ENCODE data around the gene CSTPP1.

Gene CSTPP1

DNA sequence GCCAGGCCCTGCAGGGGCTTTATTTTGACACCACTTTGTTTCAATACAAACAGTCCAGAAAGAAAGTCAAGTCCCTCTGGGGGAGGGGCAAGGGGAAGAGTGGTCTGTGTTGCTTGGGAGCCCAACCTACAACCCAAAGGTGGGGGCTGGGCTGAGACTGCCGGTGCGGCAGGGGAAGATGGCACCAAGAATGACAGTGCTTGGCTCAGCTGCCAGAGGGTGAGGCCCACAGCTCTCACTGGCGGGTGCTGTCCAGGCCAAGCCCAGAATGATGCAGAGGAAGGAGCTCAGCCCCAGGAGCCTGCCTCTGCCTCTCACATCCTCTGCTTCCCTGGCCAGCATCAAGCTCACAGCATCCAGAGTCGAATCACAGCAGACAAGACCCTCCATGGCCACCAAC is 227.8 kb downstream of the CSTPP1 start:
- DNase-seq: no peak

- no peak for DNase-seq
These were observed 228.8 kb downstream of the CSTPP1 start for GRCh38 chr11:47165253-47165840.

- DNase-seq: no peak
These were observed 229.8 kb downstream of the CSTPP1 start for GRCh38 chr11:47166368-47166767.

- DNase-seq: no peak
These were observed 234.7 kb downstream of the CSTPP1 start for GRCh38 chr11:47171061-47171838.

DNA sequence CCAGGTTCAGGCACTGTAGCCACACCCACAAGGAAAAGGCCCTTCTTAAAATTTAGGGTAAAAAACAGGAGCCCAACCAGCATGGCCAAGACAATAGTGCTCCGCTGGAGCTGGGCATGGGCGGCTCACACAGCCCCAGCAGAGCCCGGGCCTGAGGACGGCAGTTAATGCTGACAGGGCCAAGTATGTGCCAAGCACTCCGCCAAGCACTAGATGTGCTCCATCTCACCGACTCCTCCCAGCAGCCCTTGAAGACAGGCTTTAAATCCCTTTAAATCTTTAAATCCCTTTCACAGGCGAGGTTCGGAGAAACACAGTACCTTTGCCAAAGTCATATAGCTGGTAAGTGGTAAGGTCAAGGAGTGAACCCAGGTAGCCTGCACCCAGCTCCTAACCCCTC is 235.3 kb downstream of the CSTPP1 start:
- DNase-seq: no peak

DNA sequence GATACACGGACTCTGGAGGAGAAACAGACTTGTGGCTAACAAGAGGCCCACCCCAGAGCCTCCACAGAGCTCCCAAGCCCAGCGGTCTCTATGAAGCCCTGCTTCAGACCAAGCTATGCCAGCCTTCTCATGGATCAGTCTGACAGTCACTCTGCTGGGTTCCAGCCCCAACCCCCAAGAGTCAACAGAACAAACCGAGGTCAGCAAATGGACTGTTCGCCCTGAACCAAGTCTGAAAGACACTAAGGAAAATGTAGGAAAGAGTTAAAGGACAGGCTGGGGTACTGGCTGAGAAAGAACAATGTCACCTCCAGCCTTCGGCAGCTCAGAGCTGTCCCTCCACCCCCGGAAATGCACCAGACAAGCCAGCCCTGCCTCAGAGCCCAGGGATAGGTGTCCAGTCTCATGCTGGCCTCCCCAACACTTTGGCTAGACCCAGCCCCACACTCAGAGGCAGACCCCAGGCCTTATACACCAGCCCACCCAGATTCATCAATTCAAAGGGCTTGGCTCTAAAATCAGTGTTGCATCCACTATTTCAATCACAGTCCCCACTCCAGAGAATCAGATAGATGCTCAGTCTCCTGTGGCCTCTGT is 236.3 kb downstream of the CSTPP1 start:
- no peak for DNase-seq

- DNase-seq: no peak
These were observed 239.3 kb downstream of the CSTPP1 start for GRCh38 chr11:47175746-47176327.

- DNase-seq: peak; percentile 97
These were observed 240.0 kb downstream of the CSTPP1 start, which contains the start of gene ARFGAP2 for GRCh38 chr11:47176328-47177228. Gene ARFGAP2, minus strand, starts transcription at chr11:47176879. Its CDS starts 26 bp downstream, at chr11:47176853.

DNA sequence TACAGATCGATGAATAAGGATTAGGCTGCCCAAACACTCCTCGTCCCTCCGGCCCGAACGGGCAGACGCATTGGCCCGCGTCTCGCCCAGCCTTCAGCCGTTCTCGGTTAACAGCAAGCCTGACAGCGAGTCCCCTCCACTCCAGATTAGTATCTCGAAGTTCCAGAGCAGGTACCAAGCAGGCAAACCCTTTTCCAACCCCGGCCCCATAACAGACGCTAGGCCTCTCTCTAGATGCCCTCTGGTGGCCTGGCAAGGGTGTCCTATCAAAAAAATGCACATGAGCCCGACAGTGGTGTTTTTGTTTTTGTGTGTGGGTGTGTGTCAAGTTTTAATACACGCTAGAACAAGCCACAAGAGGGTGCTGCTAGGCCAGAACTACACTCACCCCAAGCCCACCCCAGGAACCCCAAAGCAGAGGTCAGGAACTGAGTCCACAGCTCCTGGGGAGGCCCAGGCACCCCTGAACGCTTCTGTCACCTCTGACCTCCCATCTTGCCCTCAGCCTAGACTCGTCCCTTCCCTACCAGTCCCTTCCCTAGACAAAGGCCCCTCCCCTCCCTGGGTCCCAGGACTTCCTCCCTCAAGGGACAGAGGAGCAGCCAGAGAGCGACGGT is 240.8 kb downstream of the CSTPP1 start:
- DNase-seq: peak; percentile 78

DNA sequence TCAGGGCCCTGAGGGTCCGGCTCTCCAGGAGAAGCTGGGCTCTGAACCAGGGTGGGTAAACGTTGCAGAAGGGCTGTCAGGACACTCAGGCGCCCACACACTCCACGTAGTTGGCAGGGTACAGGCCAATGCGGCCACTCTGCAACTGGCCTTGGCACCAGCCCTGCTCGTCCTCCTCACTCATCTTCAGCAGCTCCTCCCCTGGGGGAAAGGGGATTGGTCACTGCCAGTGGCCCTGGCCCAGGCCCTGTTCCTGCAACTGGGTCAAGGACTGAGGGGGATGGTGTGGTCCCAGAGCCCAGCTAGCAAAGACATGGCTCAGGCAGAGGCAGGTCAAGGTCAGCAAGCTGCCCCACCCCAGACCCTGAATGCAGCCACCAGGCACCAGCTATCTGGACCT is 241.3 kb downstream of the CSTPP1 start:
- no peak for DNase-seq

DNA sequence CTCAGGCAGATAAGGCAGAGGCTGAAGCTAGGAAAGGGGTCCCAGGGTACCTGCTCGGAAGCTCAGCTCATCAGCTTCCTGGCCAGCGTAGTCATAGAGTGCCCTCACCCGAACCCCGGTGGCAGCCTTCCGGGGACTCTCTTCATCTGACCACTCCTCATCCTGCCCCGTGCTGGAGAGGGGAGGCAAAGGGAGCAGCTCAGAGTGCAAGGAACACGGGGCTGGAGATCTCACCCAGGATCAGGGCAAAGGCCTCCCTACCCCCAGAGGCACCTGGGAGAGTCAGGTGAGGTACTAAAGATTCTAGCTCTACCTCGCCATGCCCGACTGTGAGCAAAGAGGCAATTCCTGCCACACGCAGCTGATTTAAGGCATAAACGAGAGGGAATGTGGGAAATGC is 241.8 kb downstream of the CSTPP1 start:
- no peak for DNase-seq

DNA sequence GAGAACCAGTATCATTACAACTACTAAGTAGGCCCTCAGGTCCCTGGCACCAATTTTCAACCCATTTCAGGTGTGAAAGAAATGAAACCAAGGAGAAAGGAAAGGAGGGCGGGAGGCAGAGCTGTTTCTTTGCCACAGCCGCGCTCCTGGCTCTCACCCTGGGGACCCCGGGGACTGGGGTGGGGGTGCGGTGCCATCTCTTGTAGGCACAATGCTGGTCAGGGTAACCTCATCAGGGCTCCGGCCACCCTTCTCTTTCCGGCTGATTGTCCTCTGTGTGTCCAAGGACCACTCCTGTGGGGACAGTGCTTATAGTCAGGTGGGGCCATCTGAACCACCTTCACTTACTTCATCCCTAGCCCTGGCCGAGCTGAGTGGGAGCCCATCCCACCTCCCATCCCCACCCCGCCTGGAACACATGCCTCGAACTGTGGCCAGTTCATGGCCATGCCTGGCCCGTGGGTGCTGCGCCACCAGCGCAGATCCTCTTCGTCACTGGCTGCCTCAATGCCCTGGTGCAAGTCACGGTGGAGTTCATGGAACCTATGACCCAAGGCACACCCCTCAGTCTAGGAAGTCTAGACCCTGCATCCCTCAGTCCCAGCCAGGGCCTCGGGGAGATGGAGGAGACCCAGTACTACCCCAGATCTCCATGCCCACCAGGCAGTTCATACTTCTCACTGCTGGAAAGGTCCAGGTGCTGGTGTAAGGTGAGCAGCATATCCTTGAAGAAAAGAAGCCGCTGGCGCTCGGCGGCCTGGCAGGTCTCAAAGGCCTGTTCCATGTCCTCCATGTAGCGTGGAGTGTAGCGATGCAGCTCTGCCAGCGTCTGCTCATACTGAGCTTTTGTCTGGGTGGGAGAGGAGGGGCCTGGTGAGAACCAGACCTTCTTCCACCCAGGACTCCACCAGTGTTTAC is 242.4 kb downstream of the CSTPP1 start:
- no peak for DNase-seq

- peak; percentile 67 for DNase-seq
These were observed 243.1 kb downstream of the CSTPP1 start for GRCh38 chr11:47179655-47179991.

GRCh38 chr11:47180006-47180787 is 243.6 kb downstream of the CSTPP1 start:
- no peak for DNase-seq

- no peak for DNase-seq
These were observed 244.7 kb downstream of the CSTPP1 start for GRCh38 chr11:47181271-47181670.

- DNase-seq: no peak
These were observed 245.8 kb downstream of the CSTPP1 start for GRCh38 chr11:47182380-47182779.

- DNase-seq: no peak
These were observed 246.7 kb downstream of the CSTPP1 start for GRCh38 chr11:47183031-47183856.

GRCh38 chr11:47183969-47184368 is 247.4 kb downstream of the CSTPP1 start:
- no peak for DNase-seq

- no peak for DNase-seq
These were observed 248.2 kb downstream of the CSTPP1 start for GRCh38 chr11:47184711-47185304.
